ENCODE results near the gene C8A. TPM values are rescaled to one million over a fixed set of nuclear protein-coding genes. Genes with fewer than 3 reads are reported as not detected.
A peak's percentile ranks its signal among the peaks of the same experiment; 100 is the strongest.

The C8A gene
- polyA plus RNA-seq, 1 donor (not counting 4 experiments of a cell fraction or from before 2014, with no cell fraction given) = not detected

DNA sequence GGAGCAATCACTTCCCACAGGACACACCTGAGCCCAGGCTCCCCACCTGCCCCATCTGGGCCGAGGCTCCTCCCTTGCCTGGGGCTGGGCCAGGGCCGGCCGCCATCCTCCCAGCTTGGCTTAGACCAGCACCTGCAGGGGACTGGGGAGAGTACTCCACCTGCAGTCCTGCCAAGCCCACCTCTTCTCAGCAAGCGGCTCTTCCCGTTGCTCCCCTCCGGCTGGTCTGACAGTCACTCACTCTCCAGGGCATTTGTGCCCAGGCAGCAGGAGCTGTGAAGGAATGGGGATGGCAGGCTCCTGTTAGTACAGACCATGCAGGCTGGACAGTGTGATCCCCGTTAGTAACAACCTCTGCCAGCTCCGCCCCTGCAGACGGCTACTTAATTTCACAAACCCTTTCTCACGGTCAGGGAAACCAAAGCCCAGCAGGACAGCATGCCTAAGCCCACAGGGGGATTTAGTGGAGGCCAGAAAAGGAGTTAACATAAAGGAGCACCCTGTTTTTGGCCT is 35.2 kb upstream of the C8A start, which contains the start of gene FYB2:
FYB2 (minus strand) TSS at position 18 of the 513 bp plus-strand sequence. CDS start 114 bp downstream, outside the sequence.
- Histone ChIP-seq H3K9ac (ENCODE audit: control insufficient read depth, extremely low read depth, insufficient read depth, low read length) (no peak within 1 kb of the TSS), H2AFZ (ENCODE audit: control insufficient read depth, low read length) (peak within 1 kb of the TSS; percentile 34), H3K4me2 (ENCODE audit: control insufficient read depth, extremely low read depth, insufficient read depth, low read depth, low read length) (peak within 1 kb of the TSS; percentile 44), H3K9me1 (ENCODE audit: control insufficient read depth, extremely low read depth, insufficient read depth, low read length) (no peaks in the 10 kb centered on the region), H3K79me2 (ENCODE audit: control insufficient read depth, insufficient read depth, low read length) (no peaks in the 10 kb centered on the region), H3K27ac (ENCODE audit: control insufficient read depth, insufficient read depth, low read length) (no peak within 1 kb of the TSS), H3K36me3 (ENCODE audit: control insufficient read depth in 2 of 2, extremely low read depth in 1 of 2, insufficient read depth in 2 of 2, low read length in 2 of 2) (no peaks in the 10 kb centered on the region), H3K4me1 (ENCODE audit: control insufficient read depth, extremely low read depth, insufficient read depth, low read length) (peaks cover 21% of the 10 kb centered on the region), H3K4me3 (ENCODE audit: control insufficient read depth in 2 of 3, extremely low read depth in 1 of 3, insufficient read depth in 2 of 3, low read depth in 1 of 3, low read length in 3 of 3) (no peak within 1 kb of the TSS), H3K27me3 (ENCODE audit: control insufficient read depth, extremely low read depth, insufficient read depth, low read length) (no peaks in the 10 kb centered on the region), H3K9me3 (ENCODE audit: control insufficient read depth, low read depth, low read length) (no peaks in the 10 kb centered on the region), H4K20me1 (ENCODE audit: control insufficient read depth, extremely low read depth, insufficient read depth, low read length) (no peaks in the 10 kb centered on the region)
- dilution Hi-C loops (cut with MboI; ENCODE audit: extremely low pct_ligation_motif_present, low sequenced_read_pairs) = no loop called here
- no peak for TF ChIP-seq EZH2 (IDR thresholded peaks at IDR 0.05; ENCODE audit: low read length)
- TF ChIP-seq, protein P1, sequence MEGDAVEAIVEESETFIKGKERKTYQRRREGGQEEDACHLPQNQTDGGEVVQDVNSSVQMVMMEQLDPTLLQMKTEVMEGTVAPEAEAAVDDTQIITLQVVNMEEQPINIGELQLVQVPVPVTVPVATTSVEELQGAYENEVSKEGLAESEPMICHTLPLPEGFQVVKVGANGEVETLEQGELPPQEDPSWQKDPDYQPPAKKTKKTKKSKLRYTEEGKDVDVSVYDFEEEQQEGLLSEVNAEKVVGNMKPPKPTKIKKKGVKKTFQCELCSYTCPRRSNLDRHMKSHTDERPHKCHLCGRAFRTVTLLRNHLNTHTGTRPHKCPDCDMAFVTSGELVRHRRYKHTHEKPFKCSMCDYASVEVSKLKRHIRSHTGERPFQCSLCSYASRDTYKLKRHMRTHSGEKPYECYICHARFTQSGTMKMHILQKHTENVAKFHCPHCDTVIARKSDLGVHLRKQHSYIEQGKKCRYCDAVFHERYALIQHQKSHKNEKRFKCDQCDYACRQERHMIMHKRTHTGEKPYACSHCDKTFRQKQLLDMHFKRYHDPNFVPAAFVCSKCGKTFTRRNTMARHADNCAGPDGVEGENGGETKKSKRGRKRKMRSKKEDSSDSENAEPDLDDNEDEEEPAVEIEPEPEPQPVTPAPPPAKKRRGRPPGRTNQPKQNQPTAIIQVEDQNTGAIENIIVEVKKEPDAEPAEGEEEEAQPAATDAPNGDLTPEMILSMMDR (optimal IDR thresholded peaks at IDR 0.05 in 1 of 3, IDR thresholded peaks at IDR 0.05 in 1 of 3, conservative IDR thresholded peaks at IDR 0.05 in 1 of 3; ENCODE audit: extremely low read depth in 1 of 3, insufficient read depth in 2 of 3, low read length in 3 of 3) = no peak
- DNase-seq (ENCODE audit: low read depth, low spot score) = no peak
- no peak for FAIRE-seq

DNA sequence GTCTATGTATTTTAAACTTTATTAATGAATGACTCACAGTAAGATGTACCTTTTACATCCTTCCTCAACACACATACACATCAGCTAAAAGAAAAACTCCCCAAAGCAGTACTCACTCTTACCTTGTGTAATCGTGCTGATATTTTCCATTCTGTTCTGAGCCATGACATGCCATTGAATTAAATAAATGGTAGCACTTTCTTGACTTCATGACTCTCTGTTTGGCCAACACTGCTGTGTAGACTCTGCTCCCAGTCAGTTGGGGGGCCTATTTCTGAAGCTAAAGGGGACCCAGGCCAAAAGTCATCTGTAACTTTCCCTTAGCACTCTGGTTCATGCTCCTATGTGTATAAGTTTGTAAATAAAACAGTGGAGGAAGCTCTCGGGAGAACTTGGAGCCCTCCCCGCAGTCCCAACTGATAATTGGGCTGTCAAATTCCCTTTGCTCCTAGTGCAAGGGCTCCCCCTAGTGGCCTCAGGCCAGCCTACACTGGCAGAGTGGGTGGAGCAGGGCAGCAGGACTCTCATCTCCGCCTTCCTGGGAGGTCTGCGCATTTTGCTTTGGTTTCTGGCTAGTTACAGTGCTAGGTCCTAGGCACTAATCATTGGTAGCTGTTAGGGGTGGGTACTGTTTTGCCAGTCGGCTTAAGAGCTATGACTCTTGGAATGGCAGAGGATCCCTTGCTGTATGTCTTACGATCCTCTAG is 33.7 kb upstream of the C8A start:
- dilution Hi-C loops (cut with MboI; ENCODE audit: extremely low pct_ligation_motif_present, low sequenced_read_pairs) = no loop called here
- no peaks in the 10 kb centered on the region for H3K79me2 ChIP-seq (ENCODE audit: control insufficient read depth, insufficient read depth, low read length)
- H3K4me2 ChIP-seq (ENCODE audit: control insufficient read depth, extremely low read depth, insufficient read depth, low read depth, low read length) = no peak overlapping the region
- H4K20me1 ChIP-seq (ENCODE audit: control insufficient read depth, extremely low read depth, insufficient read depth, low read length) = no peaks in the 10 kb centered on the region
- DNase-seq (ENCODE audit: low read depth, low spot score) (no peak), FAIRE-seq (peak; percentile 85)
- H3K4me1 ChIP-seq (ENCODE audit: control insufficient read depth, extremely low read depth, insufficient read depth, low read length) = peaks cover 21% of the 10 kb centered on the region
- no peak overlapping the region for H3K9ac ChIP-seq (ENCODE audit: control insufficient read depth, extremely low read depth, insufficient read depth, low read length)
- H3K4me3 ChIP-seq (ENCODE audit: control insufficient read depth in 2 of 3, extremely low read depth in 1 of 3, insufficient read depth in 2 of 3, low read depth in 1 of 3, low read length in 3 of 3) = no peak overlapping the region
- H2AFZ ChIP-seq (ENCODE audit: control insufficient read depth, low read length) = no peak overlapping the region
- no peaks in the 10 kb centered on the region for H3K36me3 ChIP-seq (ENCODE audit: control insufficient read depth in 2 of 2, extremely low read depth in 1 of 2, insufficient read depth in 2 of 2, low read length in 2 of 2)
- no peak overlapping the region for H3K27ac ChIP-seq (ENCODE audit: control insufficient read depth, insufficient read depth, low read length)
- TF ChIP-seq, protein P1 (optimal IDR thresholded peaks at IDR 0.05 in 1 of 3, IDR thresholded peaks at IDR 0.05 in 1 of 3, conservative IDR thresholded peaks at IDR 0.05 in 1 of 3; ENCODE audit: extremely low read depth in 1 of 3, insufficient read depth in 2 of 3, low read length in 3 of 3) = peak; percentile 96 to 98 (median 98)
- TF ChIP-seq EZH2 (IDR thresholded peaks at IDR 0.05; ENCODE audit: low read length) = no peak
- H3K27me3 ChIP-seq (ENCODE audit: control insufficient read depth, extremely low read depth, insufficient read depth, low read length) = no peaks in the 10 kb centered on the region
- H3K9me1 ChIP-seq (ENCODE audit: control insufficient read depth, extremely low read depth, insufficient read depth, low read length) = no peaks in the 10 kb centered on the region
- no peaks in the 10 kb centered on the region for H3K9me3 ChIP-seq (ENCODE audit: control insufficient read depth, low read depth, low read length)

All from keratinocyte (primary cell).